GM18520 (cell line): ENCODE results near the gene RCAN3.

Source experiments
- ATAC-seq: cut with Tn5 transposase; IDR thresholded peaks from one replicate; pipeline ENCODE4 v1.9.1; 2021; ENCODE audit not compliant: unreplicated experiment

RCAN3 gene

GRCh38 chr1:24572301-24572700 lies 69.7 kb downstream of the RCAN3 start:
- no peak for ATAC-seq

- no peak for ATAC-seq
These were observed 73.4 kb downstream of the RCAN3 start for GRCh38 chr1:24575905-24576587.

GRCh38 chr1:24578846-24579245 lies 76.2 kb downstream of the RCAN3 start:
- no peak for ATAC-seq

- ATAC-seq: no peak
These were observed 78.1 kb downstream of the RCAN3 start for GRCh38 chr1:24580756-24581155.

- ATAC-seq: no peak
These were observed 81.6 kb downstream of the RCAN3 start for GRCh38 chr1:24584171-24584647.

- no peak for ATAC-seq
These were observed 83.5 kb downstream of the RCAN3 start for GRCh38 chr1:24586119-24586518.

GRCh38 chr1:24586970-24587820 lies 84.6 kb downstream of the RCAN3 start:
- no peak for ATAC-seq

GRCh38 chr1:24588573-24588972 lies 85.9 kb downstream of the RCAN3 start:
- ATAC-seq: no peak

- no peak for ATAC-seq
These were observed 86.6 kb downstream of the RCAN3 start for GRCh38 chr1:24589200-24589599.
